A673 (cell line): ENCODE data around the gene PRRG4. TPM values are rescaled to one million over a fixed set of nuclear protein-coding genes. Genes with fewer than 3 reads are reported as not detected.
"Not testable (repeated sequence)": the region's sequence is repeated elsewhere in the genome, so short reads cannot be mapped to it uniquely, and the experiment has no call there.

Experiments used
- Bru-seq: library from RNA; stranded (reverse); fragments of 400-500 nt; gene quantifications from one replicate; lab custom pipeline; 2021; lab: Mats Ljungman, UMichigan
- BruChase-seq, 2 experiments: library from RNA; stranded (reverse); fragments of 400-500 nt; gene quantifications; one replicate each; lab custom pipeline; 2021; lab: Mats Ljungman, UMichigan
- BruUV-seq: library from RNA; stranded (reverse); fragments of 400-500 nt; replicated peaks from 2 replicates; lab custom pipeline; 2021; lab: Mats Ljungman, UMichigan
- CTCF ChIA-PET: fragments of 300-600 bp; sonication (Branson Sonifier 250); formaldehyde crosslinking; loops from one replicate; lab custom pipeline; 2022; ENCODE audit warnings: antibody characterized with exemption; lab: Charles Lee
- POLR2A ChIA-PET: fragments of 300-600 bp; sonication (Branson Sonifier 250); formaldehyde crosslinking; loops from one replicate; lab custom pipeline; 2022; ENCODE audit warnings: antibody characterized with exemption; ENCODE audit not compliant: low non-redundant PET; lab: Charles Lee
- DNase-seq: peaks from one replicate; pipeline ENCODE4 v3.0.0-alpha.2; 2015; ENCODE audit warnings: low spot score
- H3K27ac ChIP-seq: fragments of 200-600 bp; sonication (generic); 2 replicates; pipeline ENCODE4 v1.5.1; 2016; ENCODE audit warnings: mixed run types, low read depth, mild to moderate bottlenecking, mixed read lengths, antibody characterized with exemption, low read length; ENCODE audit not compliant: poor library complexity, severe bottlenecking
- H3K27me3 ChIP-seq: fragments of 200-600 bp; sonication (generic); replicated peaks from 2 replicates; pipeline ENCODE4 v1.6.1; 2017; ENCODE audit warnings: mixed run types, low read depth, mild to moderate bottlenecking, mixed read lengths, antibody characterized with exemption, low read length; ENCODE audit not compliant: insufficient read depth, poor library complexity
- H3K36me3 ChIP-seq: fragments of 200-600 bp; sonication (generic); 2 replicates; pipeline ENCODE4 v1.6.1; 2016; ENCODE audit warnings: mixed run types, mild to moderate bottlenecking, mixed read lengths, antibody characterized with exemption, low read length; ENCODE audit not compliant: insufficient read depth, poor library complexity, severe bottlenecking
- H3K4me1 ChIP-seq: fragments of 200-600 bp; sonication (generic); 2 replicates; pipeline ENCODE4 v1.6.1; 2017; ENCODE audit warnings: mixed run types, mild to moderate bottlenecking, mixed read lengths, antibody characterized with exemption, low read length; ENCODE audit not compliant: insufficient read depth, poor library complexity, severe bottlenecking
- H3K4me3 ChIP-seq: fragments of 200-600 bp; sonication (generic); 2 replicates; pipeline ENCODE4 v1.5.1; 2016; ENCODE audit warnings: low read depth, mixed run types, mild to moderate bottlenecking, mixed read lengths, low read length; ENCODE audit not compliant: poor library complexity, severe bottlenecking
- H3K9me3 ChIP-seq: fragments of 200-600 bp; sonication (generic); 2 replicates; pipeline ENCODE4 v1.6.1; 2016; ENCODE audit warnings: mixed run types, low read depth, mild to moderate bottlenecking, mixed read lengths, antibody characterized with exemption, low read length; ENCODE audit not compliant: poor library complexity, severe bottlenecking
- EZH2 ChIP-seq: fragments of 200-600 bp; sonication (generic); IDR thresholded peaks from 2 replicates; pipeline ENCODE4 v1.6.1; 2017; ENCODE audit warnings: borderline replicate concordance, low read depth, mild to moderate bottlenecking, mixed read lengths, antibody characterized with exemption, low read length; ENCODE audit not compliant: poor library complexity, severe bottlenecking
- intact Hi-C: fragments of 100-400 bp; cut with micrococcal nuclease; formaldehyde crosslinking; loops from one replicate; pipeline ENCODE4 v1.10.0; 2022; ENCODE audit not compliant: unreplicated experiment
- long read RNA-seq: library from polyadenylated mRNA; stranded (forward); transcript quantifications from one replicate; pipeline ENCODE4 v2.0.0, GENCODE V29; 2022
- total RNA-seq: library from RNA; stranded (reverse); gene quantifications from 2 replicates; pipeline ENCODE4 v1.2.3, GENCODE V29; 2021
- TF ChIP-seq, protein P1 (sequence below): fragments of 300-800, 200-600 bp; sonication (generic); conservative IDR thresholded peaks from 2 replicates; pipeline ENCODE4 v1.5.1; 2017; ENCODE audit warnings: low read depth, mild to moderate bottlenecking, antibody characterized with exemption, low read length, moderate library complexity, mixed read lengths

PRRG4 gene
- total RNA-seq (2.9 and 3.8 TPM in 2 replicates), Bru-seq, nascent RNA (percentile 54 among the genes with signal in this experiment), BruChase-seq, experiment 1, labeled RNA remaining after a 2-hour chase (percentile 59 among the genes with signal in this experiment), BruChase-seq, experiment 2, labeled RNA remaining after a 6-hour chase (percentile 76 among the genes with signal in this experiment)
- long read RNA-seq, full-length matches to known transcripts = 5 of 8 reads
- long read RNA-seq, partial matches to known transcripts = 0 of 8 reads
- long read RNA-seq, other reads (novel, unspliced or antisense) = 3 of 8 reads

DNA sequence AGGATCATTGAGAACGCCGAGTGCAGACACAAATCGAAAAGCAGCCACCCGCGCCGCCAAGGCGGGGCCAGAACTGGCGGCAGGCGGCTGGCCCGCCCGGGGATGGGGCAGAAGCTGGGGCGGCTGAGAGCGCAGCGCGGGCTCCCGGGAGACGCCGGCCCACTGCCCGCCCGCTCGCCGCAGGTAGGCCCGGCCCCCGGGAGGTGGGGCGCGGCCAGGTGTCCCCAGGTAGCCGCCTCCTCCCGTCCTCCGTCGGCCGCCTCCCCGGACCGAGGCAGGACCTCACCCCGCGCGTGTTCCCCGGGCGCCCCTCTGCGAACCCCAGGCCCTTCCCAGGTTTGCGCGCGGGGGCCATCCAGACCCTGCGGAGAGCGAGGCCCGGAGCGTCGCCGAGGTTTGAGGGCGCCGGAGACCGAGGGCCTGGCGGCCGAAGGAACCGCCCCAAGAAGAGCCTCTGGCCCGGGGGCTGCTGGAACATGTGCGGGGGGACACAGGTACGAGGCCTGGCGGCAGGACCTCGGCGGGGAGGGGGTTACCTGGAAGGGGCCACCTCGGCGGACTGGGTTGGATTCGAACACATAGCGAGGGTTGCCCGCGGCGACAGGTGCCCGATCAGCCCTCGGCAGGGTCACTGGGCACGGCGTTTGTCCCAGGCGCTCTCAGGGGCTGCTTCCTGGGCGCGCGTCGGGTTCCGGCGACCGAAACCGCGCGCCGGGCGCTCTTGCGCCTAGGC is at the start of gene PRRG4:
Gene PRRG4, plus strand, starts transcription at position 248 of the 733 bp plus-strand sequence. CDS start 603 bp downstream, outside the sequence.
- Histone ChIP-seq H3K36me3 (no peaks in the 10 kb centered on the region), H3K27me3 (no peaks in the 10 kb centered on the region), H3K9me3 (no peaks in the 10 kb centered on the region), H3K4me1 (peaks cover 22% of the 10 kb centered on the region), H3K4me3 (peak within 1 kb of the TSS; percentile 60), H3K27ac (peak within 1 kb of the TSS; percentile 5)
- ChIA-PET CTCF (interaction anchor here (0.5 to 0.6 kb wide), 2 partner anchors 21 to 29 kb away, joined by 3 read pairs; no protein-coding TSS in a partner anchor), POLR2A (interaction anchor here (0.6 kb wide), 1 partner anchor 8 kb away, joined by 3 read pairs; no protein-coding TSS in a partner anchor)
- peak; percentile 87 for DNase-seq
- BruUV-seq = no TSS peak
- TF ChIP-seq, protein P1, sequence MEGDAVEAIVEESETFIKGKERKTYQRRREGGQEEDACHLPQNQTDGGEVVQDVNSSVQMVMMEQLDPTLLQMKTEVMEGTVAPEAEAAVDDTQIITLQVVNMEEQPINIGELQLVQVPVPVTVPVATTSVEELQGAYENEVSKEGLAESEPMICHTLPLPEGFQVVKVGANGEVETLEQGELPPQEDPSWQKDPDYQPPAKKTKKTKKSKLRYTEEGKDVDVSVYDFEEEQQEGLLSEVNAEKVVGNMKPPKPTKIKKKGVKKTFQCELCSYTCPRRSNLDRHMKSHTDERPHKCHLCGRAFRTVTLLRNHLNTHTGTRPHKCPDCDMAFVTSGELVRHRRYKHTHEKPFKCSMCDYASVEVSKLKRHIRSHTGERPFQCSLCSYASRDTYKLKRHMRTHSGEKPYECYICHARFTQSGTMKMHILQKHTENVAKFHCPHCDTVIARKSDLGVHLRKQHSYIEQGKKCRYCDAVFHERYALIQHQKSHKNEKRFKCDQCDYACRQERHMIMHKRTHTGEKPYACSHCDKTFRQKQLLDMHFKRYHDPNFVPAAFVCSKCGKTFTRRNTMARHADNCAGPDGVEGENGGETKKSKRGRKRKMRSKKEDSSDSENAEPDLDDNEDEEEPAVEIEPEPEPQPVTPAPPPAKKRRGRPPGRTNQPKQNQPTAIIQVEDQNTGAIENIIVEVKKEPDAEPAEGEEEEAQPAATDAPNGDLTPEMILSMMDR = no peak
- no peak for TF ChIP-seq EZH2
- intact Hi-C loops = no loop called here

DNA sequence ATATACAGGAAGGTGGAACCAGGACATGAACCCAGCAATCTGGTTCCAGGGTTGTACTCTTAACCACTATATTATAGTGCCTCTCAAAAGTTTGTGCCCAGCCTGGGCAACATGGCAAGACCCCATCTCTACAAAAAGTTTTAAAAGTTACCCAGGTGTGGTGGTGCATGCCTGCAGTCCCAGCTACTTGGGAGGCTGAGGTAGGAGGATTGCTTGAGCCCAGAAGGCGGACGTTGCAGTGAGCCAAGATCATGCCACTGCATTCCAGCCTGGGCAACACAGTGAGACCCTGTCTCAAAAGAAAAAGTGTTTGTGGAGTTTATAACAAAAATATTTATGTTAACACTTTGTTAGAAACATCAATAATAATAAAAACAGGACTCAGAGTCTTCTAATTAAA is 48.9 kb upstream of the PRRG4 start:
- H3K27ac ChIP-seq, H3K9me3 ChIP-seq, BruUV-seq, DNase-seq, H3K4me1 ChIP-seq, intact Hi-C loops, H3K27me3 ChIP-seq, POLR2A ChIA-PET, CTCF ChIA-PET, H3K36me3 ChIP-seq, H3K4me3 ChIP-seq: not testable (repeated sequence)

DNA sequence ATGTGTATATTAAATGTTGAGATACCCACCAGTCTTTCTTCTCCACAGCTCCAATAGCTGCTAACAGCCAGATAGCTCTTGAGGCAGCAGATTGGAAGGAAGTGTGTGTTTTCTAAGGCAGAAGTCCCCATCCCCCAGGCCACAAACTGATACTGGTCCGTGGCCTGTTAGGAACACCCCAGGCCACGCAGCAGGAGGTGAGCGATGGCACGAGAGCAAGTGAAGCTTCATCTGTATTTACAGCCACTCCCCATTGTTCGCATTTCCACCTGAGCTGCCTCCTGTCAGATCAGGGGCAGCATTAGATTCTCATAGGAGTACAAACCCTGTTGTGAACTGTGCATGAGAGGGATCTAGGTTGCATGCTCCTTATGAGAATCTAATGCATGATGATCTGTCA is 48.0 kb upstream of the PRRG4 start:
- Histone ChIP-seq H3K4me3 (no peak overlapping the region), H3K27ac (no peak overlapping the region), H3K27me3 (no peaks in the 10 kb centered on the region), H3K4me1 (no peaks in the 10 kb centered on the region), H3K36me3 (no peaks in the 10 kb centered on the region), H3K9me3 (no peaks in the 10 kb centered on the region)
- TF ChIP-seq, protein P1 = no peak
- TF ChIP-seq EZH2 = no peak
- BruUV-seq = no TSS peak
- POLR2A ChIA-PET = no interaction called here
- CTCF ChIA-PET = no interaction called here
- DNase-seq = no peak
- intact Hi-C loops = no loop called here
